Endothelial cell of umbilical vein (primary cell): ENCODE data around the gene ABLIM2.

ENCODE experiments used
- CTCF ChIP-seq, 2 donors: IDR thresholded peaks; 1 replicate in 1 of 2; 2 replicates in 1 of 2; pipeline ENCODE4 v1.5.1; 2011; ENCODE audit warnings: low read length in 2 of 2, mild to moderate bottlenecking in 2 of 2, moderate library complexity in 2 of 2, control low read depth in 1 of 2, inconsistent platforms in 1 of 2, low read depth in 1 of 2; ENCODE audit not compliant: insufficient read depth in 1 of 2; ENCODE audit errors: extremely low read depth in 1 of 2
- POLR2A ChIP-seq: IDR thresholded peaks from 2 replicates; pipeline ENCODE4 v1.6.1; 2012; ENCODE audit warnings: low read depth, mild to moderate bottlenecking, control low read depth, low read length

GRCh38 chr4:8033067-8033755 lies 125.4 kb downstream of the ABLIM2 start:
- TF ChIP-seq CTCF (IDR thresholded peaks at IDR 0.05; ENCODE audit: extremely low read depth in 1 of 2, insufficient read depth in 1 of 2, low read depth in 1 of 2, low read length in 2 of 2) (no peak), POLR2A (no peak)
